ENCODE measurements around the gene BEND6. TPM values are rescaled to one million over a fixed set of nuclear protein-coding genes. Genes with fewer than 3 reads are reported as not detected.

Gene BEND6
- total RNA-seq: under 1 TPM; 0.32 to 0.61 TPM

- peak; percentile 21 for DNase-seq
- no peaks in the 10 kb centered on the region for H3K4me1 ChIP-seq
- H3K9me3 ChIP-seq: no peaks in the 10 kb centered on the region
- peak within 1 kb of the TSS; percentile 44 for H3K27ac ChIP-seq
- H3K9ac ChIP-seq (ENCODE audit: low read depth in 2 of 2, low read length in 2 of 2): peak within 1 kb of the TSS in 1 of 2 donors; percentile 73
- peak within 1 kb of the TSS; percentile 40 for H3K4me3 ChIP-seq
- peaks cover 18% of the 10 kb centered on the region for H3K27me3 ChIP-seq
- no peak for TF ChIP-seq CTCF (IDR thresholded peaks at IDR 0.05)
- intact Hi-C loops (cut with DNase I): loop anchor here (5.0 kb wide), 1 partner anchor 47 kb away; no protein-coding TSS in a partner anchor
- no peaks in the 10 kb centered on the region for H3K36me3 ChIP-seq
Observed at GRCh38 chr6:56954403-56955170, at the start of gene BEND6. Gene BEND6, plus strand, starts transcription at chr6:56955107. Its CDS starts 26,704 bp downstream, at chr6:56981811.

GRCh38 chr6:56905378-56905777 is 49.5 kb upstream of the BEND6 start:
- no peak overlapping the region for H3K4me3 ChIP-seq
- DNase-seq: no peak

GRCh38 chr6:56906752-56907151 is 48.2 kb upstream of the BEND6 start:
- intact Hi-C loops (cut with DNase I): loop anchor here (5.0 kb wide), 1 partner anchor 46 kb away; no protein-coding TSS in a partner anchor
- Histone ChIP-seq H3K36me3 (no peaks in the 10 kb centered on the region), H3K4me1 (no peaks in the 10 kb centered on the region), H3K27me3 (no peaks in the 10 kb centered on the region), H3K9me3 (no peaks in the 10 kb centered on the region), H3K27ac (no peak overlapping the region), H3K9ac (ENCODE audit: low read depth in 2 of 2, low read length in 2 of 2) (no peak overlapping the region), H3K4me3 (no peak overlapping the region)
- no peak for DNase-seq
- TF ChIP-seq CTCF (IDR thresholded peaks at IDR 0.05): no peak

More at GRCh38 chr6:56905378-56905777, 49.5 kb upstream of the BEND6 start:
- no peaks in the 10 kb centered on the region for H3K27me3 ChIP-seq
- H3K27ac ChIP-seq: no peak overlapping the region
- no peaks in the 10 kb centered on the region for H3K36me3 ChIP-seq
- H3K4me1 ChIP-seq: no peaks in the 10 kb centered on the region
- no peak for TF ChIP-seq CTCF (IDR thresholded peaks at IDR 0.05)
- intact Hi-C loops (cut with DNase I): loop anchor here (5.0 kb wide), 1 partner anchor 47 kb away; no protein-coding TSS in a partner anchor
- H3K9me3 ChIP-seq: no peaks in the 10 kb centered on the region
- H3K9ac ChIP-seq (ENCODE audit: low read depth in 2 of 2, low read length in 2 of 2): no peak overlapping the region

- Histone ChIP-seq H3K9ac (ENCODE audit: low read depth in 2 of 2, low read length in 2 of 2) (no peak overlapping the region), H3K36me3 (no peaks in the 10 kb centered on the region), H3K4me3 (no peak overlapping the region), H3K4me1 (no peaks in the 10 kb centered on the region), H3K27ac (no peak overlapping the region), H3K9me3 (no peaks in the 10 kb centered on the region), H3K27me3 (no peaks in the 10 kb centered on the region)
- no peak for DNase-seq
- intact Hi-C loops (cut with DNase I): loop anchor here (5.0 kb wide), 1 partner anchor 43 kb away; no protein-coding TSS in a partner anchor
- TF ChIP-seq CTCF (IDR thresholded peaks at IDR 0.05): no peak
Observed at GRCh38 chr6:56909115-56909907, 45.6 kb upstream of the BEND6 start.

GRCh38 chr6:56911847-56912246 is 43.1 kb upstream of the BEND6 start:
- Histone ChIP-seq H3K27ac (no peak overlapping the region), H3K4me1 (no peaks in the 10 kb centered on the region), H3K36me3 (no peaks in the 10 kb centered on the region), H3K9ac (ENCODE audit: low read depth in 2 of 2, low read length in 2 of 2) (no peak overlapping the region), H3K27me3 (no peaks in the 10 kb centered on the region), H3K9me3 (no peaks in the 10 kb centered on the region), H3K4me3 (no peak overlapping the region)
- intact Hi-C loops (cut with DNase I): no loop called here
- TF ChIP-seq CTCF (IDR thresholded peaks at IDR 0.05): no peak
- no peak for DNase-seq

All from colonic mucosa (tissue), 4 donors.